Upper lobe of left lung (tissue), 4 donors: ENCODE results near the gene ZNF76.

Source experiments
- EP300 ChIP-seq, 4 donors: sonication (generic); formaldehyde crosslinking; IDR thresholded peaks; one replicate each; pipeline ENCODE4 v1.5.1; 2017; ENCODE audit warnings: antibody characterized with exemption in 4 of 4, control low read depth in 2 of 4
- POLR2A ChIP-seq, 4 donors: fragments of 450-650 bp; IDR thresholded peaks; one replicate each; pipeline ENCODE4 v1.5.1; 2016 to 2017; ENCODE audit warnings: antibody characterized with exemption in 4 of 4, mild to moderate bottlenecking in 2 of 4
- POLR2AphosphoS5 ChIP-seq, 2 donors: sonication (generic); formaldehyde crosslinking; IDR thresholded peaks; one replicate each; pipeline ENCODE4 v1.5.1; 2017; ENCODE audit warnings: antibody characterized with exemption in 2 of 2
- TF ChIP-seq, protein P1 (sequence below), 6 experiments: fragments of 450-650 bp in 4 of 6; fragments of 200-600 bp in 2 of 6; sonication (generic) in 2 of 6; IDR thresholded peaks; one replicate each; pipeline ENCODE4 v1.5.1; 2016 to 2019; ENCODE audit warnings: antibody characterized with exemption in 6 of 6

DNA sequence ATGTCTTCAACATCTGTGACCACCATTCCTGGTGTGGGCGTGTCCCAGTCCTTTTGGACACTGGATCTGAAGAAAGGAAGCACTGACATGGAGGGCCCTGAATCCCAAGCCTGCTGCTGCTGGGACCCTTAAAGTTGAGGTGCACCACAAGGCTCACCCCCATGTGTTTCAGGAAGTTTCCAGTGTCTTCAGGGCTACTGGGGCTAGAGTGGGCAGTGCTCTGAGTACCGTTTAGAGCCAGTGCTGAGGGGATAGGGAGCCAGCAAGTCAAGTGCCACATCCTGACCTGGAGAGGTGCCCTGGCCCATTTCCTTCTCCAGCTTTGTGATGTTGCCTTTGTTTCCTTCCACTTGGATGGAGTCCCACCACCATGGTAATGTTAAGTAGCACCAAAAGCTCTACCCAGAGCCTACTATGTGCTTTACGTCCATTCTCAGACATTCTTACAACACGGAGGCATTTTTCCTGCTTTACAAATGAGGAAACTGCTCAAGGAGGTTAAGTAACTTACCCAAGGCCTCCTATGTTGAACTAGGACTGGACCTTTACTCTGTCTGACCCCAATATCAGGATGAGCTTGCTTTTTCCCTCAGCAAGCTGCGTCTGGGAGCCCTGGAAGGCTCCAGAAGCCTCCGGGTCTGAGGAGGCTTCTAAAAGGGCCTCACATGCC lies 37.5 kb downstream of the ZNF76 start:
- TF ChIP-seq, protein P1, sequence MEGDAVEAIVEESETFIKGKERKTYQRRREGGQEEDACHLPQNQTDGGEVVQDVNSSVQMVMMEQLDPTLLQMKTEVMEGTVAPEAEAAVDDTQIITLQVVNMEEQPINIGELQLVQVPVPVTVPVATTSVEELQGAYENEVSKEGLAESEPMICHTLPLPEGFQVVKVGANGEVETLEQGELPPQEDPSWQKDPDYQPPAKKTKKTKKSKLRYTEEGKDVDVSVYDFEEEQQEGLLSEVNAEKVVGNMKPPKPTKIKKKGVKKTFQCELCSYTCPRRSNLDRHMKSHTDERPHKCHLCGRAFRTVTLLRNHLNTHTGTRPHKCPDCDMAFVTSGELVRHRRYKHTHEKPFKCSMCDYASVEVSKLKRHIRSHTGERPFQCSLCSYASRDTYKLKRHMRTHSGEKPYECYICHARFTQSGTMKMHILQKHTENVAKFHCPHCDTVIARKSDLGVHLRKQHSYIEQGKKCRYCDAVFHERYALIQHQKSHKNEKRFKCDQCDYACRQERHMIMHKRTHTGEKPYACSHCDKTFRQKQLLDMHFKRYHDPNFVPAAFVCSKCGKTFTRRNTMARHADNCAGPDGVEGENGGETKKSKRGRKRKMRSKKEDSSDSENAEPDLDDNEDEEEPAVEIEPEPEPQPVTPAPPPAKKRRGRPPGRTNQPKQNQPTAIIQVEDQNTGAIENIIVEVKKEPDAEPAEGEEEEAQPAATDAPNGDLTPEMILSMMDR (IDR thresholded peaks at IDR 0.05), result no peak
- no peak for TF ChIP-seq POLR2A (IDR thresholded peaks at IDR 0.05)
- TF ChIP-seq POLR2AphosphoS5 (IDR thresholded peaks at IDR 0.05), result no peak
- no peak for TF ChIP-seq EP300 (IDR thresholded peaks at IDR 0.05)
